ENCODE measurements around the gene SIX5.

SIX5 gene

DNA sequence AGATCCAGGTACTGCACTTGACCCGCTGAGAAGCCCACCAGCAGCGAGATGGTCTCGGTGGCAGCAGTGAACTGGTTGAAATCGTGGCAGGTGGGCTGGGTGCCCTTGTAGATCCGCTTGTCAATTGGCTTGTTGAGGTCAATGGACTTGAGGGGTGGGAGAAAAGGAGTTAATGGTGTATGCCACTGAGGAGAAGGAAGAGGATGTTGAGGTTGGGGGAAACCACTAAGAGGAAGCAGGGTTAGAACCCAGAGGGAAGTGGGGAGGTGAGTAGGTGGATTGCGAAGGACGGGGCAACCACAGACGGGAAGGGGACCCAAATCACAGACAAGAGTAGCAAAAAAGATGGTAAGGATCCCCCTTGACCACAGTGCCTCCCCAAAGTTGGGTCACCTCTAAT lies 21.9 kb upstream of the SIX5 start:
- Histone ChIP-seq H3K4me3 (ENCODE audit: low read depth, low read length) (no peak overlapping the region), H3K9me3 (ENCODE audit: control insufficient read depth, insufficient read depth, low read length) (no peaks in the 10 kb centered on the region), H3K4me1 (ENCODE audit: control insufficient read depth, insufficient read depth, low read length) (peaks cover 4% of the 10 kb centered on the region), H3K36me3 (ENCODE audit: control insufficient read depth, insufficient read depth, low read length) (peaks cover 19% of the 10 kb centered on the region), H3K27me3 (ENCODE audit: control insufficient read depth, insufficient read depth, low read length) (no peaks in the 10 kb centered on the region), H3K9ac (ENCODE audit: low read depth, low read length) (no peak overlapping the region)

DNA sequence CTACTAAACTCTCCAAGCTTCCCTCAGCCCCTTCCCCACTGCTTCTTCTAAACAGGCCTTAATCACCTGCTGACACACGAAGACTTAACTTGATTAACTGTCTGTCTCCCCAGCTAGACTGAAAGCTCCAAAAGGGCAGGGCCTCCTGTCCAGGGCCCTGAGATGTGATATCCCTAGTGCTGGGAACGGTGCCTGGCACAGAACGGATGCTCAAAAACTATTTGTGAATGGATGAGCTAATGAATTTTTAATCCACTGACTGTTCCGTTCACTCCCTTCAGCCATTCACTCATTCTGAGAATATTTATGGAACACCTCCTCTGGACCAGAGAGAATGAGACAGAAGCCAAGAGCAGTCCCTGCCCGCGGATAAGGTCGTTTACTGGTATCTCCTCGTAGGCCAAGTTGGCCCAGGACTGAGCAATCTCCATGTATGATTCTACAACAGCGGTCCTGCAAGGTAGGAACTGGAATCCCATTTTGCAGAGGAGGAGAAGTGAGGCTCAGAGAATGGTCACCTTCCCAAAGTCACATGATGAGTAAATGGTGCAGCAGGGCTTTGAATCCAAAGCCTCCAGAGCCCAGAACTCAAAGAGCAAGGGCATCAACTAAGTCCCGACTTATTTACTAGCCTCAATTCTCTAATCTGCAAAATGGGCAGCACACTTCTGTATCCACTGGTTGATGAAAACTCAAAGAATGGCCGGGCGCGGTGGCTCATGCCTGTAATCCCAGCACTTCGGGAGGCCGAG lies 20.2 kb upstream of the SIX5 start:
- Histone ChIP-seq H3K4me1 (ENCODE audit: control insufficient read depth, insufficient read depth, low read length) (peaks cover 4% of the 10 kb centered on the region), H3K4me3 (ENCODE audit: low read depth, low read length) (no peak overlapping the region), H3K9ac (ENCODE audit: low read depth, low read length) (no peak overlapping the region), H3K9me3 (ENCODE audit: control insufficient read depth, insufficient read depth, low read length) (no peaks in the 10 kb centered on the region), H3K27me3 (ENCODE audit: control insufficient read depth, insufficient read depth, low read length) (no peaks in the 10 kb centered on the region), H3K36me3 (ENCODE audit: control insufficient read depth, insufficient read depth, low read length) (peaks cover 26% of the 10 kb centered on the region)

DNA sequence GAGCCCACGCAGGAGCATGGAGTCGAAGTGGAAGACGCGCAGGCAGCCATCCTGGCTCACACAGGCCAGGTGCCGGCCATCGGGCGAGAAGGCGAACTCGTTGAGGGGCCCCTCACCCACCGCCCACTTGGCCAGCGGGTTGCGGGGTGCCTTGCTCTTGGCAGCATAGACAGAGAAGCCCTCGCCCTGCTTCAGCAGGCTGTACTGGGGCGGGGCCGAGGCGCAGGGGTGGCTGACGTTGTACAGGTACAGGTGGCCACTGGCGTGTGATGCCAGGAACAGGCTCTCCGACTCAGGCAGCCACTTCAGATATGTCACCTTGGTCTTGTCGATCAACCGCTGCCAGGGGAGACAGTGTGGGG lies 17.5 kb upstream of the SIX5 start:
- H3K9ac ChIP-seq (ENCODE audit: low read depth, low read length), result no peak overlapping the region
- no peaks in the 10 kb centered on the region for H3K27me3 ChIP-seq (ENCODE audit: control insufficient read depth, insufficient read depth, low read length)
- H3K36me3 ChIP-seq (ENCODE audit: control insufficient read depth, insufficient read depth, low read length), result peaks cover 26% of the 10 kb centered on the region

DNA sequence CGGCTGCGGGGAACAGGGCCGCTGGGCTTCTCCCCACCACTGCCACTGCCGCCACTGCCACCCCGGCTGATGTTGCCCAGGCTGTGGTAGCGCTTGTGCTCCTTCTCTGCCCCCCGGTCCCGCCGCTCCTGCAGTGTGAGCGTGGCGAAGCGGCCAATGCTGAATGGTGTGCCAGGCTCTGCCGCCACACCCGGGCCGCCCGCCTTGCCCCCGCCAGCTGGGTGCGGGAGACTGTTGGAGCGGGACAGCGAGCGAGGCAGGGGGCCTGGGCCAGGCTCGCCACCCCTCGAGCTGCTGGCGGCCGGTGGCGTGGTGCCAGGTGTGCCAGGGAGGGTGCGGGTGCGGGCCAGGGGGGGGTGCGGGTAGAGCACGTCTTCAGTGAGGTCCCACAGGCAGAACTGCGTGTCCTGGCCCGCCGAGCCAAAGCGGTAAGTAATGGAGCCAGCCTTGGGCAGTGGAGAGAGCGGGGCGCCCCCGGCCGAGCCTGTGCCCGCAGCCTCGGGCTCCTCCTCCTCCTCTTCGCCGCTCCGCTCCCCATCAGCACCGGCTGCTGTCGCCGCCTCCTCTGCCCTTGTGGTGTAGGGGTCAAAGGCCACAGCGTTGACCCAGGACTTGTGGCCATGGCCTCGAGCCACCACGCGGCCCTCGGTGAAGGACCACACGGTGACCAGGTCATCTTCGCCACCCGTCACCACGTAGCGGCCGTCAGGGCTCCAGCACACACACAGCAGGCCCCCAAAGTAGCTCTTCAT lies 16.9 kb upstream of the SIX5 start:
- peaks cover 2% of the 10 kb centered on the region for H3K27me3 ChIP-seq (ENCODE audit: control insufficient read depth, insufficient read depth, low read length)

More for the DNA sequence above, 17.5 kb upstream of the SIX5 start:
- Histone ChIP-seq H3K4me3 (ENCODE audit: low read depth, low read length) (no peak overlapping the region), H3K4me1 (ENCODE audit: control insufficient read depth, insufficient read depth, low read length) (no peaks in the 10 kb centered on the region), H3K9me3 (ENCODE audit: control insufficient read depth, insufficient read depth, low read length) (no peaks in the 10 kb centered on the region)

DNA sequence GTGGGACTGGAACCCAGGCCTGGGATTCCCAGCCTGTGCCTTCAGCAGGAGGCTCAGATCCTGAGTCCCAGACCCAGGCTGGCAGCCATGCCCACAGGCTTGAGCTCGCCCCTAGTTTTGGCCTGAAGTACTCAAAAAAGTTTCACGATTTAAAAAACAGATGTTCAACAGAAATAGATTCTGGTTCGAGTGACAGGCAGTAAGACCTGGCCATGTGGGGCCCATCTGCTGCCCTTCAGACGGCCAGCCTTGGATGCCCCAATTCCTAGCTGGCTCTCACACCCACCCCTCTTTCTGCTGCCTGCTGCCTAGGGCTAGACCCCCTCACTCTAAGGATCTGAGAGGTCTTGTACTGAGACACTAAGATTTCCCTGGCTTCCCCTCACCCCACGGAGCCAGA lies 16.0 kb upstream of the SIX5 start:
- H3K27me3 ChIP-seq (ENCODE audit: control insufficient read depth, insufficient read depth, low read length), result peaks cover 6% of the 10 kb centered on the region

More for the DNA sequence above, 16.9 kb upstream of the SIX5 start:
- peaks cover 26% of the 10 kb centered on the region for H3K36me3 ChIP-seq (ENCODE audit: control insufficient read depth, insufficient read depth, low read length)
- no peaks in the 10 kb centered on the region for H3K9me3 ChIP-seq (ENCODE audit: control insufficient read depth, insufficient read depth, low read length)
- no peak overlapping the region for H3K4me3 ChIP-seq (ENCODE audit: low read depth, low read length)
- H3K9ac ChIP-seq (ENCODE audit: low read depth, low read length), result no peak overlapping the region
- H3K4me1 ChIP-seq (ENCODE audit: control insufficient read depth, insufficient read depth, low read length), result no peaks in the 10 kb centered on the region

DNA sequence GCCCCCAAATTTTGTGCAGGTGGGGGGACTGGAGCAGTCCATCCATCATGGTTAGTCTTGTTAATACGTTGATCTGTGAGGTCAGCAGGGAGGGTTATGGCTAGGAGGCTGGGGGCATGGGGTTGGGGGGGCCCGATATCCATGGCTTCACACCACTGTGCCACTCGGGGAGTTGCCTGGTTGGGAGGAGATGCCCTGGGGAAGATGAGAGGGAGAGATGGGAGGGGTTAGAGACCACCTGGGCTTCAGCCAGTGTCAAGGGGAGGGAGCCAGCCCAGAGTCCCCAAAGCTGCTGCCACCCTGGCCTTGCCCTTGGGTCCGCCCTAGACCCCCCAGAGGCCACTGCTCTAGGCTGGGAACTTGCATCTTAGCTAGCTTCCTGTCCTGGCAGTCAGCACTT lies 15.0 kb upstream of the SIX5 start:
- Histone ChIP-seq H3K4me1 (ENCODE audit: control insufficient read depth, insufficient read depth, low read length) (peaks cover 8% of the 10 kb centered on the region), H3K36me3 (ENCODE audit: control insufficient read depth, insufficient read depth, low read length) (peaks cover 26% of the 10 kb centered on the region), H3K4me3 (ENCODE audit: low read depth, low read length) (no peak overlapping the region), H3K9ac (ENCODE audit: low read depth, low read length) (no peak overlapping the region), H3K9me3 (ENCODE audit: control insufficient read depth, insufficient read depth, low read length) (no peaks in the 10 kb centered on the region), H3K27me3 (ENCODE audit: control insufficient read depth, insufficient read depth, low read length) (peaks cover 9% of the 10 kb centered on the region)

More for the DNA sequence above, 16.0 kb upstream of the SIX5 start:
- Histone ChIP-seq H3K4me1 (ENCODE audit: control insufficient read depth, insufficient read depth, low read length) (peaks cover 3% of the 10 kb centered on the region), H3K4me3 (ENCODE audit: low read depth, low read length) (no peak overlapping the region), H3K9ac (ENCODE audit: low read depth, low read length) (no peak overlapping the region), H3K36me3 (ENCODE audit: control insufficient read depth, insufficient read depth, low read length) (peaks cover 26% of the 10 kb centered on the region), H3K9me3 (ENCODE audit: control insufficient read depth, insufficient read depth, low read length) (no peaks in the 10 kb centered on the region)

DNA sequence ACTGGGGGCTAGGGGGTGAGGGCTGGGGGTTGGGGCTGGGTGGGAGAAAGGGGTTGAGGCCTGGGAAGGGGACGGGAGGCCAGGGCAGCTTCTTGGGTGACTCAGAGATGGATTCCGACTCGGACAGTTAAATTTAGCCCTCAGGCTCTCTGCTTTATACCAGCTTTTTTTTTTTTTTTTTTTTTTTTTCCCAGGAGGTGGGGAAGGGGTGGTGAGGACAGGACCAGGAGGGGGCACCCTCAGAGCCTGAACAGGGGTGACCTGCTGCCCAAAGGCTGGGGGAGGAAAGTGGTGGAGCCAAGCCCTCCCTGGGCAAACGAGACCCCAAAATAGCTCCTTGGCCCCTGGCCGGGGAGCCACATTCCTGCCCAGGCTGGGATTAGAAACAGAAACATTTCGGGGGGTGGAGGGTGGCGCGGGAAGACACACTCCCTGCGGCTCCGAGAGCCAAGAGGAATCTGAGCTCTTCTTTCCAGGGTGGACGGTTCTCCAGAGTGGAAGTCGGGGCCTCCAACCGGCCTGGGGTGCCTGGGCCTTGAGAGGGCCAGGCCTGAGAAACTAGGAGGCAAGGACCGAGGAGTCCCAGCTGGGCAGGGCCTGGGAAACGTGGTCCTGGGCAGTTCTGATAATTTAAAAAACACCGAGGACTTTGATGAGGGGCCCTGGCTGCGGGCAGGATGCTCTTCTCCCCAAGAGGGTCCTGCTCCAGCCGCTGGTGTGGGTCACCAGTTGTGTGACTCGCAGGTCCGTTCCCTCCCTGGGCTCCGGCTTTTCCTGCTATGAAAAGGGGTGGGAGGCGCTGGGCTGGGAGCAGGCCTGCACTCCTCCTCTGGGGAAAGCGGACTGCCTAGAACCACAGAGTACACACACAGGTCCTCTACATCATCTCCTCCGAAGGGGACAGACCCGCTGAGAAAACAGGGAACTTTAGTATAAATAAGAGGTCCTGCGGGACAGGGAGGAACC lies 14.1 kb upstream of the SIX5 start:
- Histone ChIP-seq H3K9me3 (ENCODE audit: control insufficient read depth, insufficient read depth, low read length) (no peaks in the 10 kb centered on the region), H3K36me3 (ENCODE audit: control insufficient read depth, insufficient read depth, low read length) (peaks cover 21% of the 10 kb centered on the region), H3K27me3 (ENCODE audit: control insufficient read depth, insufficient read depth, low read length) (peaks cover 9% of the 10 kb centered on the region), H3K9ac (ENCODE audit: low read depth, low read length) (no peak overlapping the region), H3K4me3 (ENCODE audit: low read depth, low read length) (no peak overlapping the region), H3K4me1 (ENCODE audit: control insufficient read depth, insufficient read depth, low read length) (peaks cover 8% of the 10 kb centered on the region)

DNA sequence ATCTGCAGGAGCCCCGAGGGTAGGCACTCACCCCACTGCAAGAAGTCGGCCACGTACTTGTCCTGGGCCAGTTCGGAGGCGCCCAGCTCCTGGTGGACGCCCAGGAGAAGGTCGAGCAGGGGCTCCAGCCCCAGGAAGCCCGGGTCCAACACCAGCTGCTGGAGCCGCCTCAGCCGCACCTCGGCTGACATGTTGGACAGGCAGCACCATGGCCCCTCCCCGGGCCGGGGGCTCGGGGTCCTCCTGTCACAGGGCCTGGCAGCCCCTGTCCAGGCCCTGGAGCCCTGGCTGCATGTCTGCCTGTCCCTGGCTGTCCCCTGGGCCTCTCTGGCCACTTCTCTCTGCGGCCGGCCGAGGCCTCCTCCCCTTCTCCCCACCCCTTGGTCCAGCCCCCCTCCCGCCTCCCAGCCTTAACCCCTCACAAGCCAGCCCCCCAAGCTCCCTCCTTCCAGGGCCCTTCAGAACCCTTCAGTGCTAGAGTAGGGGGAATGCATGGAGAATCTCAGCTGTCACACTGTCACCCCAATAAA lies 13.2 kb upstream of the SIX5 start, which contains the start of gene DMPK:
DMPK (minus strand) TSS at position 329 of the 530 bp plus-strand sequence; CDS start at position 191, 138 bp downstream.
- Histone ChIP-seq H3K4me3 (ENCODE audit: low read depth, low read length) (no peak within 1 kb of the TSS), H3K27me3 (ENCODE audit: control insufficient read depth, insufficient read depth, low read length) (peaks cover 9% of the 10 kb centered on the region), H3K9ac (ENCODE audit: low read depth, low read length) (no peak within 1 kb of the TSS), H3K4me1 (ENCODE audit: control insufficient read depth, insufficient read depth, low read length) (peaks cover 8% of the 10 kb centered on the region), H3K36me3 (ENCODE audit: control insufficient read depth, insufficient read depth, low read length) (peaks cover 27% of the 10 kb centered on the region), H3K9me3 (ENCODE audit: control insufficient read depth, insufficient read depth, low read length) (no peaks in the 10 kb centered on the region)

DNA sequence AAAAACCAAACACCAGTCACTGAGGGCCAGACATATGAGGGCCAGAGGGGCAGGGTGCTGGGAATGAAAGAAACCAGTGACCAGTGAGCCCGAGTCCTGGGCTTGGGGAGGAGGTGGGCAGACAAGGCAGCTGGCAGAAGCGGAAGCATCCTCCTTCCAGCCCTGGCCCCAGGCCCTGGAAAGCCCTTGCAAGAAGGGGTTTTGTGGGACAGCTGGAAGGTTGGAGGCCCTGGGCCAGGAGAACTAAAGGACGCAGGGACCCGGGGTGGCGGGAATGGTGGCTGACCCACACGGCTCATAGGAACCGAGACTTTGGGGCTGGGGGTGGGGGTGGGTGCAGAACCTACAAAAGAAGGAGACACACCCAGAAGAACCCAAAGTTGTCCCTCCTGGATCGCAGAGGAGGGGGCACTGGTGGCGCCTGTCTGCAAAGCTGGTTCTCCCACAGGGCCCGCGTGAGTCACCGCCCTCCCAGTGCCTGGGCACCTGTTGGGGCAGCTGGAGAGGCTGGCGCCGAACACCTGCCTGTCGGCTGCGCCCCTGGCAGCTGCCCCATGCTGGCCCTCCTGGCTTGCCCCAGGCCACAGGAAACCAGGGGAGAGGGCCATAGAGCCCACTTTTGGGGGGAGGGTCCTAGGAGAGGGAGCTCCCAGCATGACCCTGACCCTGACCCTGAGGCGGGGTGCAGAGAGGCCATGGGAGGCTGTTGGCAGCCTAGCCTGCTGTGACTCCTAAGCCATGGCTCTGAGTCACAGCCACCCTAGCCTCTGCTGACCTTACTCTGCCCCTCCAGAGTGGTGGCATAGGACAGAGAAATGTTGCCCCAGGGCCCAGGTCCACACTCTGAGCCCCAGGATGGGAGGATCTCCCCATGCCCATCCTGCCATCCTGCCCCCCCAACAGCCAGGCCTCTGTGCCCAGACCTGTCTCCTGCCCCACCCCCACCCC lies 12.4 kb upstream of the SIX5 start:
- Histone ChIP-seq H3K27me3 (ENCODE audit: control insufficient read depth, insufficient read depth, low read length) (peaks cover 9% of the 10 kb centered on the region), H3K9ac (ENCODE audit: low read depth, low read length) (no peak overlapping the region), H3K4me3 (ENCODE audit: low read depth, low read length) (no peak overlapping the region), H3K36me3 (ENCODE audit: control insufficient read depth, insufficient read depth, low read length) (peaks cover 26% of the 10 kb centered on the region), H3K4me1 (ENCODE audit: control insufficient read depth, insufficient read depth, low read length) (peaks cover 8% of the 10 kb centered on the region), H3K9me3 (ENCODE audit: control insufficient read depth, insufficient read depth, low read length) (no peaks in the 10 kb centered on the region)

DNA sequence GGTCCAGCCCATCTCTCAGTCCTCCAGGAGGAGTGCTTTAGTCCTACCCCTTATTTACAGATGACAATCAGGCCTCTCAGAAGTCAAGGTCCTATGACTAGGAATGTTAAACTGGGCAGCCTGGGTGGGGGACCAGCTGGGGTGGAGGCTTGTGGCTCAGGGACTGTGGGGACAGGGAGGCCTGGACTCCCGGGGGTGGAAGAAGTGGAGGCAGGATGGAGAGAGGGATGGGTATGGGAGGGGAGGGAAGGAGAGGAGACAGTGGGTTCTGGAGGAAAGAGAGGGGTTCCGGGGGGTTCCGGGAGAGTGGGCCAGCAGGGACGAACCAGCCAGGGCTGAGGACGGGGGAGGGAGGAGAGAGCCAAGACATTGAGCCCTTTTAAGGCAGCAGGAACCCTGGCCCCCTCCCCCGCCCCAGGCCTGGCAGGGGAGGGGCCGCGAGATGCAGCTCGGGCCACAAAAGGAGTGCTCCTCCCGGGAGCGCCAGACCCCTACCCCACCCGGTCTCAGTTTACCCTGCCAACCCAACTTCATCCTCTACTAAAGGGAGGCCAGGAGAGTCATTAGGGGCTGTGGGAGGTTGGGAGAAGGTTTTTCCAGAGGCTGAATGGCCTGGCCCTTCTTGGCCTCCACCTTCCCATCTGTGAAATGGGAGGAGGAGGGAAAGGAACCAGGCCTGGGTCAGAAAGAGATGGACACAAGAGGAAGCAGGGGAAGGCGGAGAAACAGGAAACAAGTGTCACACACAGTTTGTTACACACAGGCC lies 11.6 kb upstream of the SIX5 start:
- Histone ChIP-seq H3K4me3 (ENCODE audit: low read depth, low read length) (no peak overlapping the region), H3K9ac (ENCODE audit: low read depth, low read length) (no peak overlapping the region), H3K27me3 (ENCODE audit: control insufficient read depth, insufficient read depth, low read length) (peaks cover 9% of the 10 kb centered on the region), H3K4me1 (ENCODE audit: control insufficient read depth, insufficient read depth, low read length) (peaks cover 8% of the 10 kb centered on the region), H3K36me3 (ENCODE audit: control insufficient read depth, insufficient read depth, low read length) (peaks cover 18% of the 10 kb centered on the region), H3K9me3 (ENCODE audit: control insufficient read depth, insufficient read depth, low read length) (no peaks in the 10 kb centered on the region)

Measured in iPS-15b (cell line).